HG03378 (cell line): Measurements from ENCODE around the gene NF1.

ENCODE experiments used
- ATAC-seq: cut with Tn5 transposase; IDR thresholded peaks from one replicate; pipeline ENCODE4 v1.9.1; 2021; ENCODE audit warnings: mild to moderate bottlenecking, moderate library complexity; ENCODE audit not compliant: unreplicated experiment

NF1 gene

DNA sequence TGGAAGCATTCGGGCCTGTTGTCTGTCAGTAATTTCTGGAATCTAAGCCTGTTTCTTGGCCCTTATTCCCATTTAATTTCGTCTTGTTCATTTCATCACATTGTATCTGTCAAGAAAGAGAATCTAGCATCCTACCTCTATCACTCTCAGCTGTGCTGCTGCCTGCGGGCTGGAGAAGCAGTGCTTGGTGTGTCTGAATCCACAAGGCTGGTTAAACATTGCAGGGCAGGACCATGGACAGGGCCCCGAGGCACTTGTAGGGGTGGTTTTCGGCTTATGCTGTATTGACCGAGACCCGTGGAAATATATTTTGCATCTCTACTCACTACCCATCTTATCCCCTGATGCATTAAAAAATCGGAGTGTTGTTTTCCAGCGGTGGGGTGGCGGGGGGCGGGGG lies 299.8 kb downstream of the NF1 start:
- no peak for ATAC-seq

DNA sequence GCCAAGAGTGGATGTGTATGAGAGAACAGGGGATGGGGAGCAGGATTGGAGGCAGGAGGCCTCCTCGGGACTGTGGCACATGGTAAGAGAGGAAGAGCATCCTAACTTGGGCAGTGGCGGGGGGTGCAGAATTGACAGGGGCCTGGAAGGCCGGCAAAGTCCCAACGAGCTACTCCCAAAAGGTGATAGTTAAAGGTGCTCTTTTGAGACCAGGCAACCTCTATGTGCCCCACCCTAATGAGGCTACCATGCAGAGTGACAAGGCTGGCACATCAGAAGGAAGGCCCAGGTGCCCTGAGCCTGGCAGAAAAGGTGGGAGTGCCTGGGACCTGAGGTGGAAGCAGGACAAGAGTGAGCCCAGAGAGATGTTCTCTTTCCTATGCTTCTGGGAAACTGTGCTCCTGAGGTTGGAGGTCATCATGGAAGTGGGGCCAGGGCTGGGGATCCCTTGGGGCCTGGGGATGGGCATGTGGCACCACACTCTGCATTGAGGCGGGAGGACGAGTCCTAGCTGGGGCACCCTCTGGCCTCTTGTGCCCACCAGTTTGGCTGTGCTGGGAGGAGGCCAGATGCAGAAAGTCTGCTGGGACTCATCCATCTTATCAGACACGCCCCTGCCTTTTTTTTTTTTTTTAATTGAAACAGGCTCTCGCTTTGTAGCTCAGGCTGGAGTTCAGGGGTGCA lies 302.6 kb downstream of the NF1 start:
- no peak for ATAC-seq

DNA sequence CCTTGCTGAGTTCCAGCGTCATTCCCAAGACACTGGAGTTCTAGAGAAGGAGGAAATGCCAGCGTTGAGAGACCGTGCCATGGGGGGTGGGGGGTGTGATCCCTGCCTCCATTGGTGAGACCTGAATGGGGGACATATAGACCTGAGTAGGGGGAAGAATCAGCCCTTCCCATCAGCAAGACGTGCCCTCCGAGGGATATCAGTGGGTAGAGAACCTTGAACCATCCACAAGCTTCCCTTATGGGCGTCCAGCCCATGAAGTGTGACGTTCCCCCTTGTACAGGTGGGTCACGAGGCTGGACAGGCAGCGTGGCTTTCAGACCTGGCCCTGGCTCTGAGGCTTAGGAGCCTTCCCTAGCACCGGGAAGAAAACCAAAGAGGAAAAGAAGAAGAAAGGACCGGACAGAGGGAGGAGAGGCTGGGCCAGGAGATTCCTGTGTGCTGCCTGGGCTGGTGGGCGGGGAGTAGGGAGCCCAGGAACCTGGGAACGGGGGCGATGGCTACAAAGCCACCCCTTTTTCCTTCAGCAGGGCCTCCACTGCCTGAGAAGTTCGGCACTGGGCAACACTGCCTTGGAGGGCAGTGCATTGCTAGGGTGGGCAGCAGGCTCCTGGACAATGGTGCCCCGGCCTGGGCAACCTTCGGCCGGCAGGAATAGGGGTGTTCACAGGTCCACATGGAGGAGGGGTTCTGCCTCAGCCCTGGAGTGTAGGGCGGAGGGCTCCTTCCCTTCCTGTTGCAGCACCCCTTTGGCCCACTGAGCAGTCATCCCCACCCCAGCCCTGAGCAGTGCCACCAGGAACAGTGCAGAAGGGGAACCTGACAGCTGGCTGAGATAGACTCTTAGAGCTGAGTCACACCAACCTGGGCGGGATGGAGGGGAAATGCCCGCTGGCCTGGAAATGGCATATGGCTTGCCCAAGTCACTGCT lies 303.9 kb downstream of the NF1 start:
- ATAC-seq, result no peak

DNA sequence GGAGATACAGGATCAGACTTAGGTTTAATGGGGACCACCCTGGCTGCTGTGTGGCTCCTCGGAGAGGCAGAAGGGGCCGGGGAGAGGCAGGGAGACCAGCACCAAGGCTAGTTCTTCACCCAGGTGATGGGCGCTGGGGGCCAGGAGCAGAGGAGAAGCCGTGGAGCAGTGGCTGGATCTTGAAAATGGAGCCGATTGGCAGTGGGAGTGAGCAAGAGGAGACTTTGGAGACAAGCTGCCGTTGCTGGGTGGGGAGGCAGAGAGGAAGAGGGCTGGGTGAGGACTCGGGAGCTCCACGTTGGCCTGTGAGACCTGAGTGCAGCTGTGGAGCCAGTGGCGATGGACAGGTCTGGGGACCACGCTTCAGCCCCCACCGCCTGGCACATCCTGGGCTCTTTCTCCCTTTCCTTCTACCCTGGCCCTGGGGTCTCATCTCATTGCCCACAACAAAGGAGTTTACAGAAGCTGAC lies 305.7 kb downstream of the NF1 start:
- ATAC-seq, result no peak

DNA sequence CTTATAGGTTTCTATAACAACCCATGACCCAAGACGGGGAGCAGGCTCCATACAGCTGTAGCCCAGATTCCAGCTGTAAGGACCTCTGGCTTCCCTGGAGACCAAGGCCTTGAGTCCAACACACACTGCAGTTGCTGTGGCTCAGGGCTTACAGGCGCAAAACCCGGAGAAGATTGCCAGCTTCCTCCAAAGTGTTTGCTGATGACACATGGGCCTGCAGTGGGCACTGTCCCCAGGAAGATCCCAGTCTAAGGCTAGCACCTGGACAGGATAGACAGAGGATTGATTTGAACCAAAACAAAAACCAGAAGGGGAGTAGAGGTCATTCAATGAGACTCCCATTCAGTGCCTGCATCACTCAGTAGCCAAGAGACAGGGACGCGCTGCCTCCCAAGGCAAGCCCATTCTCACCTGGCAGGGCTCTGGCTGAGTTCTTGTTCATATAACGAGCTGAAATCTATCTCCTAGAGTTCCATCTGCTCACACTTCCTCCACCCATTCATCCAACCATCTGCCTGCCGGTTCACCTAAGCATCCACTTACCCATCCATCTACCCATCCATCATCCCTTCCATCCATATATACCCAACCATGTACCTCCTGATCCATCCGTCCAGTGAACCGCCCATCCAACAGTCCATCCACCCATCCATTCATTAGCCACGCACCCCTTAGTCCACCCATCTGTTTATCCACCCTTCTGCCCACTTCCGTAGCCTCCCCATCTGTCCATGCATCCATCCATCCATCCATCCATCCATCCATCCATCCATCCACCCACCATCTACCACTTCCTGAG lies 306.9 kb downstream of the NF1 start:
- no peak for ATAC-seq

DNA sequence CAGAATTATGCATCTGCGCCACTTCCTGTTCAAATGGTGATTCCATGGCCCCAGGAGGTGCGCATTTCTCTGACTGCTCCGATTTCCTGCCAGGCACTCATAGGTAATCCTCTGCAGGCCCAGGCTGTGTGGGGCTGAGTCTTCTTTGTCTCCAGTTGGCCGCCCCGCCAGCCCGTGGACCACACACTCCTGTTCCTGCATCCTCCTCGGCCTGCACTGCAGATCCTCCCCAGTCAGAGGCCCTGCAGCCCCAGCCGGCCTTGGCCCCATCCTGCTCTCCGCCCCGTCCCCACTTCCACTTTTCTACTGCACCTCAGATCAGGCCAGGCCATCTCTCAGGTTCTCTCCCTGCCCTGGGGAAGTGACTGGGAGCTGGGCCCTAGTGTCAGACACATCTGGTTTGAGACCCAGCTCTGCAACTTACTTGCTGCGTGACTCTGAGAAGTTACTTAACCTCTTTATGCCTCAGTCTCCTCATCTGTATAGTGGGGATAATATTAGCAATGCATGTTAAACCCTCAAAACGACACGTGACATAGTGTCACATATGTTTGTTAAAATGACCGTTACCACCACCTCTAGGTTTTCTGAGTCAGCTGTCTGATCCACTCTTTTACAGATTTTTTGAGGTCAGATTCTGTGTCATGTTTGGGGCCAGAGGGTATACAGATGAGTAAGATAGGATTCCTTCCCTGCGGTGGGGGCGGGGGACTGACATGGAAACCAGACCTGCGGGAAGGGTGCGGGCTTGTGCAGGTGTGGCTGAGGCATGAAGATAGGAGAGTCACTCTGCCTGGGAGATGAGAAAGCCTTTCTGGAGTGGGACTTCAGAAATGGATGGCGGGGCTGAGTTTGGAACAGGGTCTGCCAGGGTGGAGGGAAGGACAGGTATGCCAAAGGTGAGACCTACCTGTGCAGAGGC lies 309.5 kb downstream of the NF1 start:
- ATAC-seq, result no peak

DNA sequence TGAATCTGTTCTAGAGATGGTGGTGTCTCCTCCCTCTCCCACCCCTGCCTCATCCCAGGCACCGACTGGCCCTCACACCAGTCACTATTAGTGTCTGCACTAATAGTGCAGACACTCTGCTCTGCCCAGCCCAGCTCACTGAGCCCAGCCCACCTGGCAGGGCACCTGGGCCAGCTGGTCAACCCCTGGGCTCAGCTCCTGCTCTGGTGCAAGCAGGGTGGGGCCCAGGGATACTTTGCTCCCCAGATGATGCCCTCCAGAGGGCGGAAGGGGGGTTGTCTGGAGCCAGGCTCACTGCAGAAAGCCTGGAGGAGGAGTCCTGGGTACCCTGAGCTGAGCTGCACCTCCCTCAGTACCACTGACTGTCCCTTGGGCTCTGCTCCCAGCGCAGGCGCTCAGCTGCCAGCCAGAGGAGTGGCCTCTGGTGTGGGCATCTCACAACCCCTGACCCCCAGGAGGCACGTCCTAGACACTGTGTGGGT lies 311.2 kb downstream of the NF1 start:
- ATAC-seq, result no peak

DNA sequence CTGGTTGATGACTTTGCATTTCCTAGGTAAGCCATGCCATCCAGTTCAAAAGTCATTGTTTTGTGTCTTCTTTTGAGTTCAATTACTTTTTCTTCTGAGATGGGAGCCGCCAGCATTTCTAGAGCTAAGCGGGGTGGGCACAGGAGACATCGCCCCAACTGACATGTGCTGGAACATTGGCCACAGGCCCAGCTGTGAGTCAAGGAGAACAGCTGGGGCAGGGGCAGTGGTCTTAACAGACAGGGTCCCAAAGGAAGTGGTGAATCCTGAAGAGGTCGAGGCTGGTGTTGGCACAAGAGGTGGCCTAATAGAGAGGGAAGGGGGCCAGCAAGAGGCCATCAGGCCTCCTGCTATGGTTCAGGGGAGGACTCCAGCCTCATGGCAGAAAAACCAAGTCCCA lies 313.8 kb downstream of the NF1 start:
- no peak for ATAC-seq

DNA sequence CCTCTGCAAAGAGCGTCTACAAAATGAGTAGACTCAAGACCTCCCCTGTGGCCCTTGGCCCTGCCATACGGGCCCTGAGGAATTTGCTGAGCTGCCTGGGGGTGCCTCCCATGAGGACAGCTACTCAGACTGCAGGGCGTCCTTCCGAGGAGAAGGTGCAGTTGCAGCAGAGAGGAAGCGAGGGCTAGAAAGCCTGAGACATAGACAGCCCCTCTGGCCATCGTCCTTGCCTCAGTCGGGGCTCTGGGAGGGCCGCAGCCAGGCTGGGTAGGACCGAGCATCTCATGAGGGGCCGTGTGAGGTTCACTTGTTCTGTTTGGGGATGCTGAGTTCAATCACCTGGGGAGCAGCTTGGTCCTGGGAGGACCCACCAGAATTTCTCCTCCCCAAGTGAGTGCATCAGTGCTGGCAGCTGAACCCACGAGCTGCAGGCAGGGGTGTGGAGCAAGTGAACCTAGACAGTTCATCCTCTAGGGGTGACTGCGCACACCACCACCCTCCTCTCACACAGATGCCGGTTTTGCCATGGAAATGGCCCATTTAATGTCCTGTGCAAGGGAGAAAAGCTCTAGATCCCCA lies 317.0 kb downstream of the NF1 start:
- no peak for ATAC-seq

DNA sequence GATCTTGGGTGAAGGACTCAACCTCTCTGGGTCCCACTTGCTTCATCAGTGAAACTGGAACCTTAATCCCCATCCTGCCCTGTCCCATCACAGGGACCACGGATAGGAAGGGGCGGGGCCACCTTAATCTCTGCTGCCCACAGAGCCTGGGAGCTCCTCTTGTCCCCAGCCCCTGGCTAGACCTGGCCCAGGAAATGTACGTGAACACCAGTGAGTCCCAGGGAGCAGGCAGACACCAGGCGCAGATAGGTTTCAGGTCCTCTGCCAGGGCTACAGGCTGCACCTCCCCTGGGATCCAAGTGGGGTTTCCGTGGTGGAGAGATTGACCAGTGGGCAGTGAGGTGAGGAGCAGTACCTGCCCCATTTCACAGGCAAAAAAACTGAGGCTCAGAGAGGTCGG lies 317.7 kb downstream of the NF1 start:
- no peak for ATAC-seq

DNA sequence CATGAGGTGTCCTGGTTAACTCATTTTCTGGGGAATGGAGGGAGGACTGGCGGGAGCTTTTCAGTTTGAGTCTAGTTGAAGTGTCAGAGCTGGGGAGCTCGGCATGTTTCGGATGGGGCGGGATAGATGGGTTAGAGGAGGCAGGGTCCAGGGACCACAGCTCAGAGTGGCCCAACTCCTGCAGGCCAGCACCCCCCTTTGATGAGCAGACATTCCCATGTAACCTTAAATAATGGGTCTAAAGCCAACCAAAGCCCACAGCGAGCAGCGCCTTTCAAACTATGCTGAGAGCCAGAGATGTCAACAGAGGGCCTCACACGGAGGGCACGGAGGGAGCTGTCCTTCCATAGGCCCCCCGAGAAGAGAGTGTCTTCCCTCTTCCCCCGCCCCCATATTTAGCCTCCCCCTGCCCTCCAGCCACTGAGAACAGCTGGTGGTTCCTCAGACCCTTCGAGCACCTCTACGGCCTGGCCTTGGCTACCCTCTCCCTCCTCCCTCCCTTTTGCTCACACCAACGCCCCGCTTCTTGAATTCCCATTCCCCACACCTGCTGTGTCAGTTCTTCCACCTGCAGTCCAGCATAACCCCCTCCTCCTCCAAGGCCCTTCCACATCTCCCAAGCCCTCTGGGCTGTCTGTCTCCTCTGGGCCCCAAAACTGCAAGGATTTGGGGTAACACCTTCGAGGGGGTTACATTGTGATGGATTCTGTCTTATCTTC lies 318.5 kb downstream of the NF1 start:
- ATAC-seq, result no peak

DNA sequence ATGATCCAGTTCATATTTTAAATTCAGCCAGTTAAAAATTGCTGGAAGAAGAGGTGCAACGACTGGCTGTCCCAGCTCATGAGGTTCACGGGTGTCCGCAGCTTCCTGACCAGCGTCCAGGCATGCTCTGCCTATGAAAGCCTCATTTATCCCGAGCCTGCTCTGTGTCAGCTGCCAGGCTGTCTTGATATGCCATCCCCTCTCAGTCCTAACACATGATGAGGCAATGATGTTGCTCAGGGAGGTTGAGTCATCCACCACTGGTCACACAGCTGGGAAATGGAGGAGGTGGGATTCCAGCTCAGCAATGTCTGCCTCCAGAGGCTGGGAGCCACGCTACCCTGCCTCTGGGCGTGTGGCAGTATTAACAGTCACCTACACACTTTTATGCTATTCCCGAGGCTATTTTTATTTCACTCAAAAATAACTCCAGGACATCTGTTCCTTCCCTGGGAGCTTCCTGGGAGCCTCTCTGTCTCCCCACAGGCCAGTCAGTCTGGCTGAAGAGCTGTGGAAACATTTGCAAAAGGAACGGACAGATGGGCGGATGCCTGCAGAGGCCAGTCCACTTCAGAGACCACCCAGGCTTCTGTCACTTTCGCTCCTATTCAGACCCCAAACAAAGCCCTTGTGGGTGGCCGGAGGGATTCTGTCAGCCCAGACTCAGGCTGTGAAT lies 319.2 kb downstream of the NF1 start:
- no peak for ATAC-seq

DNA sequence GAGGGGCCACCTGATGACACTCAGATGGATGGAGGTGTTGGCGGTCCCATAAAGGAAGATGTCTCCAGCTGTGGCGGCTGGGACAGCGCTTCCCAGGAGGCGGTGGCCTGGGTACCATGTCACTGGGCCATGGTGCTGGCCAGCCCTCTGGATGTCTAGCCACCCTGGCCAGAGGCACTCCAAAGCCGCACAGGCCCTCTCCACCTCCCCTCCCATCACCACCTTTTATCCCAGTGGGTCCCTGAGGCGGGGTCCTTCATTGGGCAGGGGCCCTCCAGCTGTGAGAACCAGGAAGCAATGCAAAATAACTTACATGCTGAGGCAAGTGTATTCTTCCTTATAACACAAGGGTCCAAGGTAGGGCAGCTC lies 319.8 kb downstream of the NF1 start:
- no peak for ATAC-seq

DNA sequence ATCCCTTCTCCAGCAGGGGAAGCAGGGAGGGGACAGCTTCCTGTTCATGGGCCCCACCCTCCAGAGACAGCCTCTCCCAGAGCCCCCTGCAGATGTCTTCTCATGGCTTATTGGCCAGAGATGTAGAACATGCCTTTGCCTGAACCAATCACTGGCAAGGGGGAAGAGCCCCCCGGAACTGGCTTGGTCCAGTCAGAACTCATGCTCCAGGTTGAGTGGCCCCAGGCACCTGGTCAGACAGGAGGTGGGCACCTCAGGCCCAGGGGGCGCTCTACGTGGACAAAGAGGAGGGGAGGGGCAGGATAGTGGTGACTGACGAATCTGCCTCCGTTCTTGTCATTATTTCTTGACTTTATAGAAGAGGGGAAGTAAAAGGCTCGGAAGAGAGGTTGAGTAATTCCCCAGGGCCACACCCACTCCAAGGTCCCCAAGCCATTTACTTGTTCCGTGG lies 320.3 kb downstream of the NF1 start:
- no peak for ATAC-seq

DNA sequence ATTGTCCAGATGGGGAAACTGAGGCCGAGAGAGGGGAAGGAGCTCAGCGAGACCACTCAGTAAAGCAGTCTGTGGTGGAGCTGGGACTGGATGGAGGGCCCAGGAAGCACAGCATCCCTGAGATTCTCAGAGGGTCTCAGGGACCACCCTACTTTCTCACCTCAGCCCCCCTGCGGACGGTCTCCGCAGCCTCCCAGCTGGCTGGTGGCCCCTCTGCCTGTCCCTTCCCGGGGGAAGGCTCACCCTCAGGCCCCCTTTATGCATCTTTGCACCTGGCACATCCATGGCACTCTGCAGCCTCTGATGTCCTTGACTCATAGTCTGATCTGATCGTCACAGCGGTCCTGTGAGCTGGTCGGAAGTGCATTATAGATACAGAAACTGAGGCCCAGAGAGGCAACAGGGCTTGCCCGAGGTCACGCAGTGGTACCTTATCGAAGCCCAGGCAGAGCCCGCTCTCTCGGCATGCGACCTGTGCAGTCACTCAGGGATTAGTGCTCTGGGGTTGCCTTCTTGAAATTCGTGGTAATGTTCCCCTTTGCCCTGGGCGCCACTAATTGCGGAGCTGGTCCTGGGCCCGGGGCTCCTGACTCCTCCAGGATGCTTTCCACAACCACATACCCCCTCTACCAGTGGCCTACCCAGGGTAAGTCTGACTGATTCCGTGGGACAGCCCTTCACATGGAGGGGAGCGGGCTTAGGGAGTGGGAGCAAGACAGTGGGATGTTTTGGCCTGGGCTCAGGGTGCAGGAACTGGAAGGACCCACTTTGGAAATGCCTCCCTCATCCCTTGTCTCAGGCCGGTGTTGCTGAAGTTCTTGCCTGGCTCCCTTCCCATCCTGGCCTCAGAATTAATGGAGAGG lies 321.1 kb downstream of the NF1 start:
- ATAC-seq, result no peak

DNA sequence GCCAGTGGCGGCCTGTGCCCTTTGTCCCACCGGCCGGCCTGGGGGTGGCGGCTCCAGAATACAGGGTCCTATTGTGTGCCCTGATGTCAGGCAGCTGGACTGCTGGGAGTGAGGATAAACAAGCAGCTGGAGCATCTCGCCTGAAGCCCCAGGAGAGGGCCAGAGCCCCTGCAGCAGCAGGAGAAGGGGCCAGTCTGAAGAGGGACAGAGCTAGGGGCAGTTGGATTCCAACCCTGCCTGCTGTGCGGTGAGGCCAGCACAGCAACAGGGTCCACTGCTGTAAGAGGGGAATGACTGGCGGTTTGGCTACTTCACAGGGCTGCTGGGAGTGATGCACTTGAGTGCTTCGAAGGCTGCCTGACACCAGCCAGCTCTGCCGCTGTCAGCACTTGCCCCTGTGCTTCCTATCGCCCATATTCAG lies 321.7 kb downstream of the NF1 start:
- no peak for ATAC-seq

DNA sequence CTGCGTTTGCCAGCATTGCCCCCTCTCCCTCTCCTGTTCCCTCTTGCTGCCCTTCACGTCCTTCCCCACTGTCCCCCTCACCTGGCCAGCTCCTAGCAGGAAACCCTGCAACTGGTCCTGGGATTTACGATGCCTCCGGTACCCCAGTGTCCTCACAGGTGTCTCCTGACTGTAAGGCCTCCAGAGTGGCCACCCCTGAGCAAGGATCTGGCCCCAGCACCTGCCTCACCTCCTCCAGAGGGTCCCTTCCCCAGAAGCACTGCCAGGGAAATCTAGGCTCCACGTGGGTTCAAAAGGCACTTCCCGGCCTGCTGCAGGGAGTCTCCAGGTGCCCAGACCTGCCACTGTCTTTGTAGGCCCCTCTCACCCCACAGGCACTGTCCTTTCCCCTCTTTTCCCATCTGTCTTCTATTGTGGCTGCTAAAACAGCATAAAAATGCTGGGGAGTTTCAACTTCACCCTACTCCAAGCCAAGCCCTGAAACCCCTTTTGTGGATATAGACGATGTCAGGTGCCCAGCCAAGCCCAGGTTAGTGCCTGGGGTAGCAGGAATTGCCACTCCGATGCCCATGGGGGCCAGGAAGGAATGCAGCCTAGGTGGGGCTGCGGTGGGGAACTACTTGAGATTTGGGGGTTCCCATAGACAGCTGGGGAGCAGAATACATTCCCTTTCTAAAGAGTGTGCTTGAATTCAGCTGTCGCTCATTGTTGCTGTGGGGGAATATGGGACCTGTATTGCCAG lies 322.4 kb downstream of the NF1 start:
- ATAC-seq, result no peak
